Activated gamma-delta T cell treated with anti-CD3 and anti-CD28 coated beads, Interleukin-2, amount 50 U/mL, for 16 hours (primary cell): ENCODE data around the gene HARS1.
"Not testable (repeated sequence)": the region's sequence is repeated elsewhere in the genome, so short reads cannot be mapped to it uniquely, and the experiment has no call there.

Experiments used
- DNase-seq: peaks from one replicate; pipeline ENCODE4 v3.0.0-alpha.2; 2020; ENCODE audit warnings: low read depth

Gene HARS1

DNA sequence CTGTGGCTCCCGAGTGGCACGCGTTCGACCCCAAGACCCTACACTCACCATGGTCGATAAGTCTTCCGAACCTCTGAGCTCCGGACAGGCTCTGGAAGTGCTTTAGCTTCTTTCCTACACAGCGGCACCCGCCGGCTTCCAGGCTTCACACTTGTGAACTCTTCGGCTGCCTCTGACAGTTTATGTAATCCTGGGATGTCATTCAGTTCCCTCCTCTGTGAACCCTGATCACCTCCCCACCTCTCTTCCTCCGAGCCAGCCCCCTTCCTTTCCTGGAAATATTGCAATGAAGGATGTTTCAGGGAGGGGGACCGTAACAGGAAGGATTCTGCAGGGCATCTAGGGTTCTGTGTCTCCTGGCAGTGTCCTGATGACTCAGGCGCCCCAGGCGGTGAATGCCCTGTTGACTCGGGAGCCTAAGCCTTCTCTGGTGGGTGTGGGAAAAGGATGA, 58.1 kb downstream of the HARS1 start, which contains the start of gene CD14:
Gene CD14 (minus strand): TSS at position 155 of the 451 bp plus-strand sequence. CDS start 104 bp downstream, at position 51.
- no peak for DNase-seq

DNA sequence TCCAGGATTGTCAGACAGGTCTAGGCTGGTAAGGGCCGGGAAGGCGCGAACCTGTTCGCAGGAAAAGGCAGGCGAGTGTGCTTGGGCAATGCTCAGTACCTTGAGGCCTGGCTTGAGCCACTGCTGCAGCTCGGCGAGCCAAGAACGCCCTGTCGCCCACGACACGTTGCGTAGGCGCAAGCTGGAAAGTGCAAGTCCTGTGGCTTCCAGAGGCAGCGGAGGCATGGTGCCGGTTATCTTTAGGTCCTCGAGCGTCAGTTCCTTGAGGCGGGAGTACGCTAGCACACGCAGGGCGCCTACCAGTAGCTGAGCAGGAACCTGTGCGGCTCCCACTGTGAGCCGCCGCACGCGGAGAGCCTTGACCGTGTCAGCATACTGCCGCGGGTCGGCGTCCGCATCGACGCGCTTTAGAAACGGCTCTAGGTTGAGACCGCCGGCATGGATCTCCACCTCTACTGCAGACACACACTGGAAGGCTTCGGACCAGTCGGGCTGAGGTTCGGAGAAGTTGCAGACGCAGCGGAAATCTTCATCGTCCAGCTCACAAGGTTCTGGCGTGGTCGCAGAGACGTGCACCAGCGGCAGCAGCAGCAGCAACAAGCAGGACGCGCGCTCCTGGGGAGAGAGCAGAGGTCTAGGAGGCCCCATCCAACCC, 58.7 kb downstream of the HARS1 start:
- peak; percentile 21 for DNase-seq

DNA sequence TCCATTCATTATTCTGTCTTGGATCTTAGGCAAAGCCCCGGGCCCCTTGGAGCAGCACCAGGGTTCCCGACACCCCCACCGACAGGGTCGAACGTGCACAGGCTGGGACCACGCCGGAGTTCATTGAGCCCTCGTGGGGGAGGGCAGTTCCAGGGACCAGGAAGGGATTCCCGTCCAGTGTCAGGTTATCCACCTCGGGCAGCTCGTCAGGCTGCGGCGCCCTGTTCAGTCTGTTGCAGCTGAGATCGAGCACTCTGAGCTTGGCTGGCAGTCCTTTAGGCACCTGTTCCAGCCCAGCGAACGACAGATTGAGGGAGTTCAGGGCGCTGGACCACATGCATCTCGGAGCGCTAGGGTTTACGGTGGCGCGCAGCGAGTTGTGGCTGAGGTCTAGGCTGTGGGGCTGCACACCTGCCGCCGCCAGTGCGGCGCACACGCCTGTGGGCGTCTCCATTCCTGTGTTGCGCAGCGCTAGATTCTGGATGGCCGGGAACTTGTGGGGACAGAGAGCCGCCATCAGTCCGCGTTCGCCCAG, 59.3 kb downstream of the HARS1 start:
- DNase-seq: no peak

DNA sequence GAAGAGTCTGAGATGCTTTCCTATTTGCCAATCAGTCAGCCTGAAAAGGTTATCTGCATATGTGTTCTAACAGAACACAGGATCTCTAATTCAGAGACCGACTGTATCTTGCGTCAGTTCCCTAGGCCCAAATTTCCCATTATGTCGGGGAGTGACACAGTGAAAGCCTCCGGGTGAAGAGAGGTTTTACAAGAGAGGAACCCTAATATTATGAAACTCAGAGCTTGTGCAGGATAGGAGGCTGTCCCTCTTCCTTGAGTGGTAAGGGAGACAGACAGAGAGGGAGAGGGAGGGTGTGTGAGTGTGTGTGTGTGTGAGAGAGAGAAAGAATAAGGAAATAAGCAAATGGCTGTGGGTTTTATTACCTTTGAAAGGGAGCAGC, 60.1 kb downstream of the HARS1 start:
- DNase-seq: no peak

DNA sequence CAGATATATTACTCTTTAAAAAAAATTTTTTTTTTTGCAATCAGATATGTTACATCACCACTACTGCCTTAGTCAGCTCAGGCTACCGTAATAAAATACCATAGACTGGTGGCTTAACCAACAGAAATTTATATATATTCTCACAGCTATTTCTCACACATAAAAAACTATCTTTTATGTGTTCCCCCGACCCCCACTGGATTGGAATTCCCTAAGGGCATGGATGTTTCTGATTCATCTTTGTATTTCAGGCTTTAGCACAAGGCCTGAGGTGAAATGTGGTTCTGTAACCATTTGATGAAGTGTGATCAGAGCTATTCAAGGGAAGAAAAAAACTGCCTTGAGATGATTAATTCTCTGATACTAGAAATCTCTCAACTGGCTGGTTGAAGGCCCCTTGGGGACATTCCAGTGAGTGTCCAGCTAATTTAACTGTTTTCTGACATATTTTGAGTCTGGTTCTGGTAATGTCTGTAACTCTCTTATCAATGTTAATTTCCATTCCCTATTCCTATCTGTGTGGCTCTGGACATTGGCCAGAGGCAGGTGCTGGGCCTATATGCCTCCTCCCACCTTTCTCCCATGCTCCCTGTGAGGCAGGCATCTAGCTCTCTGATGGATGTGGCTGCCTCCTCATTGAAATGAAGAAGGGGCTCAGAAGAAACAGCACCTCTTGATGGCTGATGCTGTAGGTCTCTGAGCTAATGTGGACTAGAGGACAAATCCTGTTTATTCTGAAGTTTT, 60.7 kb downstream of the HARS1 start:
- DNase-seq: no peak

DNA sequence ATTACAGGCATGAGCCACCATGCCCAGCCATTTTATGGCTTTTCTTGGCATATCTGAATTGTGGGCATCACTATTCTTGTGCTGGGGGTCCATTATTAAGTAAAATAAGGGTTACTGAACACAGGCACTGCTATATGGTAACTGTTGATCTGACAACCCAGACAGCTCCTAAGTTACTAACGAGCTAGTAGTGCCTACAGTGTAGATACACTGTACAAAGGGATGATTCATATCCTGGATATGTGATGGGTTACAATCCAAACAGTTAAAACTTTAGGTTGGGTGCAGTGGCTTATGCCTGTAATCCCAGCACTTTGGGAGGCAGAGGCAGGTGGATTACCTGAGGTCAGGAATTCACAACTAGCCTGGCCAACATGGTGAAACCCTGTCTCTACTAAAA, 62.5 kb downstream of the HARS1 start:
- DNase-seq: no peak

DNA sequence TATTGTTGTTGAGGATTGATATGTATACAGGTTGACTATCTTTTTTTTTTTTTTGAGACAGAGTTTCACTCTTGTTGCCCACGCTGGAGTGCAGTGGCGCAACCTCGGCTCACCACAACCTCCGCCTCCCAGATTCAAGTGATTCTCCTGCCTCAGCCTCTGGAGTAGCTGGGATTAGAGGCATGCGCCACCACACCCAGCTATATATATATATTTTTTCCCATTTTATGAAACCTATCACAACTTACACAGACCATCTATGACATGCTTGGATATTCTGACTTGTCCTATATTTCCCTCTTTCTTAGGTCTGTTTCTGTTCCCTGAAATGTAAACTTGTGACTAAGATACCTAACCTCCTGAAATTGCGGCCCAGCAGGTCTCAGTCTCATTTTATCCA, 63.2 kb downstream of the HARS1 start:
- no peak for DNase-seq

DNA sequence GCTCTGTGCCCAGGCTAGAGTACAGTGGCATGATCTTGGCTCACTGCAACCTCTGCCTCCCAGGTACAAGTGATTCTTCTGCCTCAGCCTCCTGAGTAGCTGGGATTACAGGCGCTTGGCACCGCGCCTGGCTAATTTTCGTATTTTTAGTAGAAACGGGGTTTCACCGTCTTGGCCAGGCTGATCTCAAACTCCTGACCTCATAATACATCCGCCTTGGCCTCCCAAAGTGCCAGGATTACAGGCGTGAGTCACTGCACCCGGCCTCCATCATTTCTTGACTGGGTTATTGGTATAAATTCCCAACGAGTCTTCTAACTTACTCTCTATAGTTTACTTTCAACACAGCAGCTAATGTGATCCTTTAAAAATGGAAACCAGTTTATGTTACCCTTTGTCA, 66.3 kb downstream of the HARS1 start:
- DNase-seq: not testable (repeated sequence)
